Jurkat, Clone E6-1 (cell line): Measurements from ENCODE around the gene TEX19.
A peak's percentile ranks its signal among the peaks of the same experiment; 100 is the strongest.

Experiments used
- DNase-seq: peaks from one replicate; pipeline ENCODE4 v3.0.0-alpha.2; 2011; ENCODE audit warnings: low read depth, low spot score
- H3K4me3 ChIP-seq: 2 replicates; pipeline ENCODE4 v1.5.1; 2011; ENCODE audit warnings: mild to moderate bottlenecking, low read length, control low read depth, moderate library complexity

Gene TEX19

DNA sequence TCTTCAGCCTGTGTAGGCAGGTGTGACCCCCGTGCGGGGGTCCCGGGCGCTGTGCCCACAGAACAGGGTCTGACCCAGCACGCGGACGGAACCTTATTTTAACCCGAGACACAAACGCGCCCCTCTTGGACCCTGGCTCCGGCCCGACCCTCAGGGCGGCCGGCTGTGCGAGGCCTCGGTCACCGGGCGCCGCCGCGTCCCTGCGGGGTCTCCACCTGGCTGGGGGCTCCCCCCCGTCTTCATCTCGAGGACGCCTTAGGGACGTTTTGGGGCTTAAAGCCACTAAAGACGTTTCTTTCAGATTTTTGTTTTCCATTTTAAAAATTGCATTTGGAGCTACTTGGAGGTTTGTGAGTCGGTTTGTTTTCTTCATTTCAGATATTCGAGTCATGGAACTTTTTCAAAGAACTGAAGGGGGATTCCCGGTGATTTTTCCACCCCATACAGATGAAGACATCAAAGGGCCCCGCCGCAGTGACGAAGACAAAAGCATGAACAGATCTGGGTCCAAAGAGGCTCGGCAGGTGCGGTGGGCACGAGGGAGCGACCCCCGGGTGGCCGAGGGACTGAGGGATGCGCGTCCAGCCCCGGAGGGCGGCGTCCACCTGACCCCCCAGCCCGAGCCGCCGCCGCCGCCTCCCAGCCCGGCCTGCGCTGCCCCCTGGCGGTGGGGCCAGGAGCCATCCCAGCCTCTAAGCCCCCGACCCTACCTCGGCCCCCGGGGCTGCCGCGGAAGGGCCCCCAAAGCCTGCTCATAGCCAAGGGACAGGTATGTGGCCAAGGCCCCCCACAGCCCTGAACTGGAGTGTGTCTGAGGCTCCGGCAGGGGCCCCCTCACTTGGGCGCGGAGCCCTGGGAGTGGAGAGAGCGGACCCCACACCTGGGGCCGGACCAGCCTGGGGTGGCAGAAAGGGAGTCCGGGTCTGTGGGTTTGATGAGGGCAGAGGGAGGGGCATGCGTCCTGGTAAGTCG is 37.8 kb upstream of the TEX19 start:
- no peak for DNase-seq
- H3K4me3 ChIP-seq, result peak overlapping the region; percentile 25

DNA sequence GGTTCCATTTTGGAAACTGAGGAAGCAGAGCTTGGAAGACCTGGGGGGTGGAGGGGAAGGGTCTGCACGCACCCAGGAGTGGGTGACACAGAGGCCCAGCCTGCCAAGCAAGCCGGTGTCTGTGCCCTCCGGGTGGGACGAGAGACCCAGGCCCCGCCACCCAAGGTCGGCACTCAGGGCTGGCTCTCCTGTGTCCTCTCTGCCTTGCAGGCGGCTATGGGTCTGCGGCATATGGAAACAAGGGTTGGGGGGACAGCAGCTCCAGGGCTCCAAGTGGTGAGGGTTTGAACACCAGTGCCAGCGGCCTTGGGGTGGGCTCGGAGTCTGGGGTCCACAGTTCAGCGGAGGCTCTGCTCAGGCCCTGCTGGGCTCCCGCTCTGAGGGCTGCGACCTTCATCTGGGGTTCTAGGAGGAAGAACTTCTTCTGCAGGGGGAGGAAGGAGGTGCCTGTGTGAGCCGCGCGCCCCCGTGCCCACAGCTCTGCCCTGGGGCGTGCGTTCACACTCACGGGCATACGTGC is 37.0 kb upstream of the TEX19 start:
- no peak overlapping the region for H3K4me3 ChIP-seq
- no peak for DNase-seq

DNA sequence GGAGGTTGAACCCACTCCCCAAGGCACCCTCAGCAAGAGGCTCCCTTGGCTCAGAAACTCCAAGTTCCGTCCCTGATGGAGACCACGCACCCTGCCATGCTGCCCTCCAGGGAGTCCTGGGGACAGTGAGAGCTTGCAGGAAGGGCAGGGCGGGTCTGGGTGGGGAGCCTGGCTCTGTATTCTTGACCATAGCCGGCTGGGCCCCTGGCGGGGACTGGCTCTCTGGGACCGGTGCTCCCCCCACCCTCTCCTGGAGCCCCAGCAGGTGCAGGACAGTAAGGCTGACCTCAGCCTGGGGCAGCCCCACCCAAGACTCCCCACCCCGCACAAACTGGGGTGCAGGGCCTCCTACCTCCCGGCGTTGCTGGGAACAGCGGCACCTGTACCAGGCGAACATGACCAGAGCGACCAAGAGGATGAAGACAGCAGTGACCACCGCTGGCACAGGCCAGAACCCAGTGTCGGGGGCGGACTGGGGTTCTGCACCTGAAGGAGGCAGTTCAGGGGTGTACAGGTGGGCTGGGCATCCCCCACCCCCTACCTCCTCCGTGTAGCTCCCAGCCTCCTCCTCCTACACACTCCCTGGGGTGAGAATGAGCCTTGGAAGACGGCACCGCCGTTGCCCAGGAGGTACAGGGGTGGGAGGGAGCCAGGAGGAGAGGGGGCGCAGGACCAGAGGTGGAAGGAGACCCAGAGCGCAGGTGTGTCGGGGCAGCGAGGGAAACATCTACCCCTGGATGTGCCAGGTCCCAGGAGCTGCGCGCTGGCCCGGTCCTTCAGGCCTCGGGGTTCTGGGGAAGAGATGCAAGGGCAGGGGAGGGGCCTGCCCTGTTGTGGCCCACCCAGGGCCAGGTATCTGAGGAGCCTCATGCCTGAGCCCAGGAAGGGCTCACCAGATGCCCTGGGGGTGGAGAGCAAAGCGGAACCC is 36.3 kb upstream of the TEX19 start:
- H3K4me3 ChIP-seq, result no peak overlapping the region
- no peak for DNase-seq

DNA sequence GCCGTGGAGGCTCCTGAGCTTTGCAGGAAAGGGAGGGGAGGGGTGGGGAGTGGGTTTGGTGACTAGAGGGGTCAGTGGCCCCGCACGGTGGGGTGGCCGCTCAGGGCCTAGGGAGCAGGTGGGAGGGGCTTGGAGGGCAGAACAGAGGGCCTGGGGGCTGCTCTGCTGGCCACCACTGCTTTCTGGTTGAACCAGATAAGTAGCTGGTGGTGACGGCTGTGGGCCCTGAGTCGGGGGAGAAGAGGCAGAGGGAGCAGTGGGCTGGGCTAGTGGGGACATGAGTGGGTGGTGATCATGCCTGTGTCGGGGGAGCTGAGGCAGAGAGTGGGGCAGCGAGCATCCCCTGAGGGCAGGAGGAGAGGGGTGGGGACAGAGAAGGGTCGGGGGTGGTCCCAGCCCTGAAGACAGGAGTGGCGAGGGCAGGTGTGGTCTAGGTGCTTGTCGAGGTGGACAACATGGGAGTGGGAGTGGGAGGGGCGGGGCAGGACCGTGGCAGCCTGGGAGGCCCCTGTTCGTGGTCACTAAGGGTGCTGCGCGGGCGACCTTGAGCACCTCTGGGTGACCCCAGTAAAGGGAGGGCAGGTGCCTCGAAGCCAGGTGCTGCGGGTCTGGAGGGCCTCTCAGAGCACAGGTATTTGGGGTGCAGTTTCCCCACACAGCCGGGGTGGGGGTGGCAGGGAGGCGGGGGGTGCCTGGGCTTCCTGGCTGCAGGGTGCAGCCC is 35.4 kb upstream of the TEX19 start:
- H3K4me3 ChIP-seq, result no peak overlapping the region
- no peak for DNase-seq

DNA sequence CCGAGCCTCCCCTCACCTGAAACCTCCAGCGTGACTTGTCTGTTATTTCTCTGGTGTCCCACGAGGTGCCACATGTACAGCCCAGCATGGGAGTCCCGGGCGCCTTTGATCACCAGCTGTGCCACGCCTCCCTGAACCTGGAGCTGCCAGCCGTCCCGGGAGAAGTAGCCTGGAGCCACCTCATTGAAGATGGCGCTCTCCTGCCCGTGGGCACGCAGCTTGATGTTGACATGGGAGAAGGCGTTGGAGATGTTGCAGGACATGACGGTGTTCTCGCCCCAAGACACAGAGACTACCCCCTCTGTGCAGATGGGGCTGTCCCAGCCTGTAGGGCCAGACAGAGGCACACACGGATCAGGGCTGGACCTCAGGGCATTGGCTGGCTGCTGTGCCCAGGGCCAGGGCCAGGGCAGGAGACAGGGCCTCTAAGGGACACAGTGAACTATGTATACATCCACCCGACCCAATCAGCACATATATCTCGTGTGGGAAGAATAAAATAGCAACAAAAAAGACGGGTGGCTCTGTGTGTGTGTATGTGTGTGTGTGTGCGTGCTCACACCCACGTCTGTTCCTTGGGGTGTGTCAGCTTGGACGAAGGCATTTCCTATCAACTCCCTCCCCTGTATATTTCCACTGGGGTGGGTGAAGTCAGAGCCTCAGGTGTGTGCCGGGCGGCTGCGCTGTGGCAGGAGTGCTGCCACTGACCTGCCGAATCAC is 34.3 kb upstream of the TEX19 start:
- H3K4me3 ChIP-seq, result no peak overlapping the region
- no peak for DNase-seq

DNA sequence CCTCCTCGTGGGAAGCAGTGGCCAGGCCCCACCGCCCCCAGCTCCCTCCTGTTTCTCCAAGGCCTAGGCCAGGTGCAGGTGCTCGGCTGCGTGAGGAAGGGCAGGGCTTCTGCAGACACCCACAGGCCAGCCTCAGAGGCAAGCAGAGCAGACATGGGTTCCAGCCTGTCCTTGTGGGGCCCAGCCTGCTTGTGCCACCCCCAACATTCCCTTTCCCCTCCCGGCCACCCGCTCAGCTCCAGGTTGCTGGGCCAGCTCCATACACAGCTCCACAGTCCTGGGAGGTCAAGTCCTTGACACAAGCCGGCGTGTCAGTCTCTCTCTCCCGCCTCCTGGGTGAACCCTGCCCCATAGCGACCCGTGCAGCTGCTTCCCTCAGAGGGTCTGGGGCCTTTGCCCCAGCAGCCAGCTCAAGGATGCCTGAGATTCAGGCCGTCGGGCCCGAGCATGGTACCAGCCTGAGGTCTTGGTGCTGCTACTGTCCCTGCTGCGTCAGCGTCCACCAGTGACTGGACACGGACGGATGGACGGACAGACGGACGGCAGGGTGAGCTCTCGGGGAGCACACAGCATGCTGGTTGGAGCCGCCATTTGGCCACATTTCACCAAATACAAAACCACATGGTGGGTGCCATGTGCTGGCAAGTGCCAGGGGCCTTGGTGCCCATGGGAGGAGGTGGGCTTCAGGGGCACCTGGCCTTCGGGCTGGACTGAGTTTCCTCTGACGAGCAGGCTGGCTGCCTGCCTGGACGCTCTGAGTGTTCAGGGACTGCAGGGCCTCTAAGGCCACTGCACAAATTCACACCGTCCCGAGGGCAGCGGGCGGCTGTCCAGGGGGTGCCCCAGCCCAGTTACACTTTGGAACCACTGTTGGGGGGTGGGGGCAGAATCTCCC is 33.5 kb upstream of the TEX19 start:
- no peak overlapping the region for H3K4me3 ChIP-seq

DNA sequence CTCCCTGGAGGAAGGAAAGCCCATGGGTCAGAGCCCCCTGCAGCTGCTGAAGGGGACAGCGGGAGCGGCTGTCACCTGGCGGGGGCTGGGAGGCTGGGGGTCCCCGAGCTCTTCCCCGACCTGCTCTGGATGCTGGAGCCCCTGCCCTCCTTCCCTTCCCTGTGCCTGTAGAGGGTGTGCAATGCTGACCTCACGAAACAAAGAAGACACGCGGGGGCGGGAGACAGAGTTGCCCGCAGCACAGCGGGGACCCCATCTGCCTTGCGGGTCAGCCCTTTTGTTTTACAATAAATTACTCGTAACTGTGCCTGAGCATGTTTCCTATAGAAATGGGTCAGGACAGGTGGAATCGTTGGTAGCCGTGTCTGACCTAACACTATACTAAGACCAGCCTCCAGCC is 31.8 kb upstream of the TEX19 start:
- H3K4me3 ChIP-seq, result no peak overlapping the region

More for the DNA sequence above, 33.5 kb upstream of the TEX19 start:
- no peak for DNase-seq

DNA sequence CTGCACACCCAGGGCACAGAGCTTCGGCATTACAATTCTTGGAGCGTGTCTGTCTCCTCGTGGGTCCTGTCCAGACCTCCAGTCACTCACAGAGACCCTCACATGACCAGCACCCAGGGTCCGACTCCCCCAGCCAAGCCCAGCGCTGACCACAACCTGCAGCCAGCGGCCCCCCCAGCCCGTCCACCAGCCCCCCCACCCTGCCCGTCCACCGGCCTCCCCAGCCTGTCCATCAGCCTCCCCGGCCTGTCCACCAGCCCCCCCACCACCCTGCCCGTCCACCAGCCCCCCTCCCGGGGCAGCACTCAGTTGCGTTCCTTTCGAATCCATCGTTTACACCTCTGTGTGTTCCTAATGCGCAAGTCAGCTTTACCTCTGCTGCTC is 31.3 kb upstream of the TEX19 start:
- H3K4me3 ChIP-seq, result no peak overlapping the region
- DNase-seq, result no peak

More for the DNA sequence above, 31.8 kb upstream of the TEX19 start:
- no peak for DNase-seq

DNA sequence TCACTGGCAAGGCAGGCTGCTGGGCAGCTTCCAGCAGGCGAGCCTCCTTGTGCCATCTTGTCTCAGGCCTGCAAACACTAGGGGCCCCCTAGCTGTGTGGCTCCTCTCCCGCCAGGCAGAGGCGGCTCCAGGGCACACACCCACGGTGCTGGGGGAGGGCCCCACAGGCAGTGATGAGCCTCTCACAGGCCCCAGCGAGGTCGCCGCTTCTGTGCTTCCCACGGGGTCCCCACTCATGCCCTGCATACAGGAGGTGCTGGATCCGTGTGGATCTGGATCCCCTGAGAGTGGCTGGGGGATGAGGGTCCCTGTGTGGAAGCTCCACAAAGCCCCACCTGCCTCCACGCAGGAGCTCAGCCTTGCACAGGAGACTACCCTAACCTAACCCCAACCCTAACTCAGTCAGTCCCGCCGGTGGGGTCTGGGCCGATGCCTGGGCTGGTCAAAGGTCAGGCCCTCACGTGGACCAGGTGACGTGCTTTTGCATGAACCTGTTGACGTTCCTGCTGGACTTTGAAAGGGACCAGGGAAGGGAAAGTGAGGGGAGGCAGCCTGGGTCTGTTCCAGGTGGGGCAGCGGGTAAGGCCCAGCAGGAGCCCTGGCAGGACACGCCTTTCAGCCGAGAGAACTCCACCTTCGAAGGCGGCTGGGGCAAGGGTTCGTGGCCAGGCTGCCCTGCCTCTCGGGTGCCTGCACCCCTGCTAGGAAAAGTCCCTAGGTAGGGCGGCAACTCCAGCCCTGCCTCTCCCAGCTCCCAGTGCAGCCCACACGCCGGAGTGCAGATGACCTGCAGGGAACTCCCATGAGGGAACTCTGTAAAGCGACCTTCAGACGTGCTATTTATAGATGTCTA is 30.7 kb upstream of the TEX19 start:
- DNase-seq, result no peak
- H3K4me3 ChIP-seq, result no peak overlapping the region

DNA sequence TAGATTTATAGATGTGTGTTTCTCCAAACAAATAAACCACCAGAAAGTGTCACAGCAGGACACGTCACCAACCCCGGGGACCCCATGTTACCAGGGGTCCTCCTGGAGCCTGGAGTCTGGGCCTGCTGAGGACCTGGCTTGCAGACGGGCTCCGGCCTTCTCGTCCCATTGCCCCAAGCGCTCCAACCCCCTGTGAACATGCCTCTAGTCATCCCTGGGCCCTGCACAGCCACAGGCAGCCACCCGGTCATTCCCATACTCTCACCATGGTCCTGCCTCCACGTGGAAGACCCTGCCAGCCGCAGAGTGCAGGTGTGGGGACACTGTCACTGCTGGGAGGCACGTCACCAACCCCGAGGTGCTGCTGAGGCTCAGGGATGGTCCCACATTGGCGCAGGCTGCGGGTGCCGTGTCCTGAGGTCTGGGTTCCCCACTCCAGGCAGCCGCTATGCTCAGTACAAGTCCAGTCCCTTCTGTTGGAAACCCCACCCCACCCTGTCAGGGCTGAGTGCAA is 30.0 kb upstream of the TEX19 start:
- H3K4me3 ChIP-seq, result no peak overlapping the region
- DNase-seq, result no peak

DNA sequence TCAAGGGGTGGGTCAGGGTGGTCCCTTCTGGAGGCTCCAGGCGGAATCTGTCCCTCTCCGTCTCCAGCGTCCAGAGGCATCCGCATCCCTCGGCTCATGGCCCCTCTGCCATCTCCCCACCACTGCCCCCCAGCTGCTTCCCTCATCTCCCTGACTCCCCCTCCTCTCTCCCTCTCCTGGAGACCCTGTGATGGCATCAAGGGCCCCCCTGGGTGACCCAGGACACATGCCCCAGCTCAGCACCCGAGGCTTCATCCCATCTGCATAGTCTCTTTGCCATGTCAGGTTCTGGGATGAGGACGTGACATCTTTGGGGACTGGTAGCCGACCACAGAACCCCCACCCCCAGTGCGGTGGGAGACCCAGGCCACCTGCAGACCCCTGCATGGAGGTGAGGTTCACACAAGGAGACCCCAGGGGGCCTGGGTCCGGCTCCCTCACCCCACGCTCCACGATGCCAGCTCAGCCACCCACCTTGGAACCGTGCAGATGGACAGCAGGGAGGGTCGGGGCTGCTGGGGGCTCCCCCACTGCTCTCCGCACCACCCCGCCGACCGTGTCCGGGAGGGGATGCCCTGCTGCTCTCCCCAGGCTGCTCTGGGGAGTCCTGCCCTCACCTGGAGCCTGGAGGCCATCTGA is 29.2 kb upstream of the TEX19 start:
- DNase-seq, result no peak
- H3K4me3 ChIP-seq, result no peak overlapping the region

DNA sequence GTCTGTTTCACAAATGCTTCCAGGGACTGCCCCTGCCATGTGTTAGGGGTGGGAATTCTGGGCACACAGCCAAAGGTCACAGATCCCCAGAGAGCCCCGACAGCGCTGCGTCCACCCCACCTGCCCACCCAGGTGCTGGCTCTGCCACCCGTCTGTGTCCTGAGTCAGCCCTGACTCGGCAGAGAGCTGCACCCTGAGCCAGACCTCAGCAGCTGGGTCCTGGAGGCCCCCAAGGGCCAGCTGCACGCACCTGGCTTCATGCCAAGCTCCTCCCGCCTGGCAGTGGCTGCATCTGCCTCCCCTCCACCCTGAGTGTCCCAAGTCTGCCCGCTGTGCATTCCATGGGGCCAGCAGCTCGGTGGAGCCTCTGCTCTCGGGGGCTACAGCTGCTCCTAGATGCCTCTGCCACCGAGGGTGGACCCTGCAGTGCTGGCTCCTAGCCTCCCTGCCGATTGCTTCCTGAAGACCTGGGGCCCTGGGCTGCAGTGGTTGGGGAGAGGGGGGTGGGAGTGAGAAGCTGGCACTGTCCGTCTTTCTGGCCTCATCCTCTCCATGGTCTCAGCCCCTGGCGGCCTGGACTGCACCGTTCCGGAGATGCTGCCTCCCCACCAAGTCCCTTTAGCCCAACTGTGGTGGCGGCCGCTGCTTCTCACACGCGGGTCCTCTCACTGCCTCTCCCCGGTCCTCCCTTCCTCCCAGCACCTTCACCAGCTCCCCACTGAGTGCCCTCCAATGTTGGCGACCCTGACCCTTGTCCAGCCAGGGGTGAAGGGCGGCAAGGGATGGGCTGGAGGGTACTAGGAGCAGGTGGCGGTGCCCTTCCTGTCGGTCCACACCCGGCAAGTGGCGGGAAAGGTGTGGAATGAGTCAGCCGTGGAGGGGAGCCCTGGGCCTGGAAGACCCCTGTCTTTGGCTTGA is 28.5 kb upstream of the TEX19 start:
- H3K4me3 ChIP-seq, result no peak overlapping the region
- no peak for DNase-seq

DNA sequence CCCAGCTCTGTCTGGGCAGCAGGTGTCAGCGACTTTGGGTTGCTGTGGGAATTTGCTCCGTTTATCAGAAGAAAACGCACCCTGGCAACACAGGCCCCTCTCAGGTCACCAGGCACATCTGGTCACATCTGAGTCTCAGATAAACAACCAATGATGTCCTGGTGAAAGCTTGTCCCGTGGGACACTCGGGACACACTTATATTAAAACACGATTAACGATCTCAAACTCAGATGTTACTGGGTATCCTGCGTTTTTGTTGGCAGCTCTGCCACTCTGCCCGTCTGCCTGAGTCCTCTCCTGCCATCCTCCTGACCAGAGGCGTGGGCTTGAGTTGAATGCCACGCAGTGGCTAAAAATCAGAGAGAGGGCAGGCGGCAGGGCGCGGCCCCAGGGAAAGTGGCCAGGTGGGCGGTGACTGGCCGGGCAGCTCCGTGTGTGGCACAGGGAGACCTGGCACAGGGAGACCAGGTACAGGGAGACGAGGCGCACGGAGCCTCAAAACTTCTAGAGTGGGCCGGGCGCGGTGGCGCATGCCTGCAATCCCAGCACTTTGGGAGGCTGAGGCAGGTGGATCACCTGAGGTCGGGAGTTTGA is 27.6 kb upstream of the TEX19 start:
- no peak overlapping the region for H3K4me3 ChIP-seq
- DNase-seq, result no peak

DNA sequence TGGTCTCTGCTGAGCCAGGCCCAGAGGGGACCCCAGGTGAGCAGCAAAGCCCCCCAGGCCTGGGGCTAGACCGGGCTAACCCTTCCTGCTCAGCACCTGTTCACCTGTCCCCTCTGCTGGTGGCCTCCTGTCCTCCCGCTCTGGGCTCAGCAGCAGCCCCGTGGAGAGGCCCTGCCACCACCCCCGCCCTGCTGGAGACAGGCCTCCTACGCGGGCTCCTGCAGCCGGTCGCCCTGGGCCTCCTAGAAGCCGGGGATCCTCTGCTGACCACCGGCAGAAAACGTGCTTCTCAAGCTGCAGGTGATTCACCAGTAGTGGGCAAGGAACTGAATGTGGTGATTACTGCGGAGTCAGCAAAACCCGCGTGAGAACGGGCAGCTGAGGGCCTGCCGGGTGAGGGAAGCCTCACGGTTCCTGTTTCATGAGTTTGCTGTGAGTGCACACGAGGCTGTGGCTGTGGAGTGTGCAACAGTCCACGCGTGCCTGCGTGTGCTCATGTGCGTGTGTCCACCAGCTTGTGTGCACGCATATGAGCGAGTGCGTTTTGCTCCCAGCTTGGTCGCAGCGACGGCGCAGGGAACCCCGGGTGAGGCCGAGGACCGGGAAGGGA is 26.3 kb upstream of the TEX19 start:
- peak overlapping the region; percentile 69 for H3K4me3 ChIP-seq
- no peak for DNase-seq
